Neural cell (in vitro differentiated cells): ENCODE data around the gene DNAJC13. TPM values are rescaled to one million over a fixed set of nuclear protein-coding genes. Genes with fewer than 3 reads are reported as not detected.

Experiments
- H2AFZ ChIP-seq: fragments of 200-600, 300-800 bp; sonication (generic), shearing (Covaris generic); 2 replicates; pipeline ENCODE4 v1.6.0; 2014; ENCODE audit warnings: low read depth, mild to moderate bottlenecking, antibody characterized with exemption, low read length, moderate library complexity
- H3F3A ChIP-seq: fragments of 200-600 bp; shearing (Covaris generic); 2 replicates; pipeline ENCODE4 v1.6.1; 2016; ENCODE audit warnings: mild to moderate bottlenecking, moderate library complexity, mixed read lengths, antibody characterized with exemption, low read length; ENCODE audit not compliant: insufficient read depth, poor library complexity, severe bottlenecking
- H3K27ac ChIP-seq: fragments of 200-600, 300-800 bp; sonication (generic), shearing (Covaris generic); 2 replicates; pipeline ENCODE4 v1.5.1; 2014; ENCODE audit warnings: mild to moderate bottlenecking, low read length, moderate library complexity
- H3K27me3 ChIP-seq: fragments of 300-800, 200-600 bp; sonication (generic), shearing (Covaris generic); 2 replicates; pipeline ENCODE4 v1.6.0; 2014; ENCODE audit warnings: mild to moderate bottlenecking, low read depth, low read length, moderate library complexity; ENCODE audit not compliant: insufficient read depth
- H3K36me3 ChIP-seq: fragments of 300-800, 200-600 bp; sonication (generic), shearing (Covaris generic); 2 replicates; pipeline ENCODE4 v1.5.1; 2014; ENCODE audit warnings: mild to moderate bottlenecking, antibody characterized with exemption, low read length, moderate library complexity; ENCODE audit not compliant: insufficient read depth
- H3K4me2 ChIP-seq: fragments of 300-800, 200-600 bp; sonication (generic), shearing (Covaris generic); 2 replicates; pipeline ENCODE4 v1.6.0; 2014; ENCODE audit warnings: mild to moderate bottlenecking, low read length
- H3K4me3 ChIP-seq: fragments of 300-800, 200-600 bp; sonication (generic), shearing (Covaris generic); 2 replicates; pipeline ENCODE4 v1.5.1; 2014; ENCODE audit warnings: mild to moderate bottlenecking, low read length, moderate library complexity
- H3K79me2 ChIP-seq: fragments of 200-600 bp; shearing (Covaris generic); replicated peaks from 2 replicates; pipeline ENCODE4 v1.6.0; 2014; ENCODE audit warnings: mild to moderate bottlenecking, low read length, moderate library complexity; ENCODE audit not compliant: insufficient read depth
- H3K9ac ChIP-seq: fragments of 300-800, 200-600 bp; sonication (generic), shearing (Covaris generic); 2 replicates; pipeline ENCODE4 v1.6.1; 2016; ENCODE audit warnings: mild to moderate bottlenecking, low read length, mixed read lengths
- H3K9me2 ChIP-seq: fragments of 200-600 bp; shearing (Covaris generic); 2 replicates; pipeline ENCODE4 v1.6.1; 2016; ENCODE audit warnings: mild to moderate bottlenecking, low read length, mixed read lengths; ENCODE audit not compliant: insufficient read depth
- H3K9me3 ChIP-seq: fragments of 200-600, 300-800 bp; sonication (generic), shearing (Covaris generic); 2 replicates; pipeline ENCODE4 v1.6.1; 2016; ENCODE audit warnings: mild to moderate bottlenecking, mixed run types, low read length, moderate library complexity, mixed read lengths
- H4K20me1 ChIP-seq: fragments of 200-600 bp; shearing (Covaris generic); 2 replicates; pipeline ENCODE4 v1.6.1; 2016; ENCODE audit warnings: mild to moderate bottlenecking, mixed run types; ENCODE audit not compliant: insufficient read depth
- EP300 ChIP-seq: fragments of 450-650 bp; conservative IDR thresholded peaks from 2 replicates; pipeline ENCODE4 v1.6.1; 2014; ENCODE audit warnings: antibody characterized with exemption, mild to moderate bottlenecking, moderate library complexity; ENCODE audit not compliant: poor library complexity, severe bottlenecking
- EZH2 ChIP-seq: fragments of 200-600, 300-800 bp; shearing (Covaris generic), sonication (generic); IDR thresholded peaks from 2 replicates; pipeline ENCODE4 v1.6.1; 2014; ENCODE audit warnings: antibody characterized with exemption, low read length, borderline replicate concordance, mild to moderate bottlenecking; ENCODE audit not compliant: insufficient read depth, poor library complexity, severe bottlenecking
- MXI1 ChIP-seq: fragments of 450-650 bp; conservative IDR thresholded peaks from 2 replicates; pipeline ENCODE4 v1.6.1; 2014; ENCODE audit warnings: antibody characterized with exemption, mild to moderate bottlenecking; ENCODE audit not compliant: poor library complexity, severe bottlenecking
- POLR2AphosphoS5 ChIP-seq: IDR thresholded peaks from 2 replicates; pipeline ENCODE4 v1.6.1; 2012
- RAD21 ChIP-seq: fragments of 450-650 bp; conservative IDR thresholded peaks from 2 replicates; pipeline ENCODE4 v1.6.1; 2014; ENCODE audit warnings: antibody characterized with exemption, mild to moderate bottlenecking, moderate library complexity
- REST ChIP-seq: IDR thresholded peaks from 2 replicates; pipeline ENCODE4 v1.6.1; 2012; ENCODE audit warnings: borderline replicate concordance
- SMC3 ChIP-seq: fragments of 450-650 bp; conservative IDR thresholded peaks from 2 replicates; pipeline ENCODE4 v1.6.1; 2014; ENCODE audit warnings: antibody characterized with exemption, mild to moderate bottlenecking, moderate library complexity; ENCODE audit not compliant: poor library complexity
- TAF1 ChIP-seq: IDR thresholded peaks from 2 replicates; pipeline ENCODE4 v1.6.1; 2012; ENCODE audit warnings: low read depth
- polyA plus RNA-seq: library from polyadenylated mRNA; depleted of rRNA; stranded (reverse); fragments of >200 nt; gene quantifications from 2 replicates; pipeline ENCODE4 v1.2.3, GENCODE V29; 2014
- TF ChIP-seq, protein P1 (sequence below): fragments of 450-650 bp; IDR thresholded peaks from 2 replicates; pipeline ENCODE4 v1.5.1; 2014; ENCODE audit warnings: antibody characterized with exemption, mild to moderate bottlenecking, moderate library complexity; ENCODE audit not compliant: poor library complexity, severe bottlenecking

DNAJC13 gene
- polyA plus RNA-seq, 1 donor from 2014 or later = 38.4 TPM

- H2AFZ ChIP-seq = no peak overlapping the region
- no peak overlapping the region for H3K4me3 ChIP-seq
- H3K4me2 ChIP-seq = no peak overlapping the region
- no peak overlapping the region for H3K27ac ChIP-seq
- H3K79me2 ChIP-seq = no peaks in the 10 kb centered on the region
- no peak overlapping the region for H3K9ac ChIP-seq
- no peaks in the 10 kb centered on the region for H3F3A ChIP-seq
- H4K20me1 ChIP-seq = no peaks in the 10 kb centered on the region
- H3K9me3 ChIP-seq = no peaks in the 10 kb centered on the region
- no peaks in the 10 kb centered on the region for H3K36me3 ChIP-seq
- TF ChIP-seq MXI1 = no peak
- no peak for TF ChIP-seq POLR2AphosphoS5
- no peak for TF ChIP-seq SMC3
- TF ChIP-seq EZH2 = no peak
- TF ChIP-seq, protein P1, sequence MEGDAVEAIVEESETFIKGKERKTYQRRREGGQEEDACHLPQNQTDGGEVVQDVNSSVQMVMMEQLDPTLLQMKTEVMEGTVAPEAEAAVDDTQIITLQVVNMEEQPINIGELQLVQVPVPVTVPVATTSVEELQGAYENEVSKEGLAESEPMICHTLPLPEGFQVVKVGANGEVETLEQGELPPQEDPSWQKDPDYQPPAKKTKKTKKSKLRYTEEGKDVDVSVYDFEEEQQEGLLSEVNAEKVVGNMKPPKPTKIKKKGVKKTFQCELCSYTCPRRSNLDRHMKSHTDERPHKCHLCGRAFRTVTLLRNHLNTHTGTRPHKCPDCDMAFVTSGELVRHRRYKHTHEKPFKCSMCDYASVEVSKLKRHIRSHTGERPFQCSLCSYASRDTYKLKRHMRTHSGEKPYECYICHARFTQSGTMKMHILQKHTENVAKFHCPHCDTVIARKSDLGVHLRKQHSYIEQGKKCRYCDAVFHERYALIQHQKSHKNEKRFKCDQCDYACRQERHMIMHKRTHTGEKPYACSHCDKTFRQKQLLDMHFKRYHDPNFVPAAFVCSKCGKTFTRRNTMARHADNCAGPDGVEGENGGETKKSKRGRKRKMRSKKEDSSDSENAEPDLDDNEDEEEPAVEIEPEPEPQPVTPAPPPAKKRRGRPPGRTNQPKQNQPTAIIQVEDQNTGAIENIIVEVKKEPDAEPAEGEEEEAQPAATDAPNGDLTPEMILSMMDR = no peak
- H3K27me3 ChIP-seq = no peaks in the 10 kb centered on the region
- no peaks in the 10 kb centered on the region for H3K9me2 ChIP-seq
These were observed 146.8 kb downstream of the DNAJC13 start for GRCh38 chr3:132564070-132564465.

- H3K9me2 ChIP-seq = no peaks in the 10 kb centered on the region
- no peak overlapping the region for H3K4me3 ChIP-seq
- H3F3A ChIP-seq = no peaks in the 10 kb centered on the region
- H4K20me1 ChIP-seq = no peaks in the 10 kb centered on the region
- no peaks in the 10 kb centered on the region for H3K79me2 ChIP-seq
- no peak for TF ChIP-seq REST
- TF ChIP-seq EZH2 = no peak
- TF ChIP-seq SMC3 = no peak
- no peak for TF ChIP-seq MXI1
- TF ChIP-seq, protein P1 = no peak
- no peak for TF ChIP-seq TAF1
- no peak for TF ChIP-seq POLR2AphosphoS5
- no peak for TF ChIP-seq EP300
- TF ChIP-seq RAD21 = no peak
- H3K9me3 ChIP-seq = no peaks in the 10 kb centered on the region
- H3K4me2 ChIP-seq = no peak overlapping the region
- no peak overlapping the region for H2AFZ ChIP-seq
- H3K27ac ChIP-seq = no peak overlapping the region
- H3K27me3 ChIP-seq = no peaks in the 10 kb centered on the region
- no peaks in the 10 kb centered on the region for H3K36me3 ChIP-seq
- no peak overlapping the region for H3K9ac ChIP-seq
These were observed 151.1 kb downstream of the DNAJC13 start for GRCh38 chr3:132568422-132568821.
